Neuron (in vitro differentiated cells): ENCODE measurements around the gene CRK.

Source experiments
- H2AFZ ChIP-seq: one replicate; pipeline ENCODE4 v1.6.1; 2013; ENCODE audit warnings: low read depth, mild to moderate bottlenecking, inconsistent platforms, low read length, moderate library complexity
- H3K27me3 ChIP-seq: one replicate; pipeline ENCODE4 v1.6.1; 2013; ENCODE audit warnings: low read length; ENCODE audit not compliant: insufficient read depth
- H3K36me3 ChIP-seq: one replicate; pipeline ENCODE4 v1.6.1; 2013; ENCODE audit warnings: low read length; ENCODE audit not compliant: insufficient read depth
- H3K4me1 ChIP-seq: one replicate; pipeline ENCODE4 v1.6.1; 2013; ENCODE audit warnings: low read length; ENCODE audit not compliant: insufficient read depth
- H3K4me3 ChIP-seq: 2 replicates; pipeline ENCODE4 v1.5.1; 2013; ENCODE audit warnings: mild to moderate bottlenecking, low read length, moderate library complexity
- H3K9me3 ChIP-seq: one replicate; pipeline ENCODE4 v1.6.1; 2013; ENCODE audit warnings: low read length

The CRK gene

GRCh38 chr17:1492249-1493206 is 36.5 kb upstream of the CRK start, which contains the start of gene MYO1C:
MYO1C (minus strand) TSS chr17:1492686; CDS start chr17:1492487, 199 bp downstream.
- Histone ChIP-seq H3K36me3 (peaks cover 8% of the 10 kb centered on the region), H3K4me1 (peaks cover 17% of the 10 kb centered on the region), H3K27me3 (no peaks in the 10 kb centered on the region), H3K4me3 (peak within 1 kb of the TSS; percentile 66), H3K9me3 (no peaks in the 10 kb centered on the region), H2AFZ (peak within 1 kb of the TSS; percentile 21)

GRCh38 chr17:1491443-1492248 is 35.6 kb upstream of the CRK start:
- no peaks in the 10 kb centered on the region for H3K9me3 ChIP-seq
- H3K36me3 ChIP-seq, result peaks cover 6% of the 10 kb centered on the region
- peak overlapping the region; percentile 66 for H3K4me3 ChIP-seq
- no peaks in the 10 kb centered on the region for H3K27me3 ChIP-seq
- peak overlapping the region; percentile 80 for H2AFZ ChIP-seq
- peaks cover 17% of the 10 kb centered on the region for H3K4me1 ChIP-seq

- Histone ChIP-seq H2AFZ (peak overlapping the region; percentile 80), H3K36me3 (no peaks in the 10 kb centered on the region), H3K9me3 (no peaks in the 10 kb centered on the region), H3K27me3 (no peaks in the 10 kb centered on the region), H3K4me1 (peaks cover 17% of the 10 kb centered on the region), H3K4me3 (peak overlapping the region; percentile 66)
Observed at GRCh38 chr17:1490643-1491442, 34.8 kb upstream of the CRK start.

GRCh38 chr17:1488826-1489270 is 32.8 kb upstream of the CRK start:
- Histone ChIP-seq H3K36me3 (no peaks in the 10 kb centered on the region), H3K4me1 (peaks cover 17% of the 10 kb centered on the region), H3K4me3 (peak overlapping the region; percentile 41), H2AFZ (no peak overlapping the region), H3K9me3 (no peaks in the 10 kb centered on the region), H3K27me3 (no peaks in the 10 kb centered on the region)

GRCh38 chr17:1487939-1488825 is 32.1 kb upstream of the CRK start:
- Histone ChIP-seq H3K4me3 (peak overlapping the region; percentile 41), H3K9me3 (no peaks in the 10 kb centered on the region), H2AFZ (no peak overlapping the region), H3K36me3 (no peaks in the 10 kb centered on the region), H3K4me1 (peaks cover 17% of the 10 kb centered on the region), H3K27me3 (no peaks in the 10 kb centered on the region)

- Histone ChIP-seq H3K4me3 (peak overlapping the region; percentile 41), H3K27me3 (no peaks in the 10 kb centered on the region), H3K4me1 (peaks cover 14% of the 10 kb centered on the region), H3K9me3 (no peaks in the 10 kb centered on the region), H3K36me3 (peaks cover under 1% of the 10 kb centered on the region), H2AFZ (no peak overlapping the region)
Observed at GRCh38 chr17:1486802-1487695, 31.0 kb upstream of the CRK start.

GRCh38 chr17:1485423-1486376 is 29.7 kb upstream of the CRK start:
- Histone ChIP-seq H3K4me1 (peaks cover 11% of the 10 kb centered on the region), H3K9me3 (no peaks in the 10 kb centered on the region), H3K27me3 (no peaks in the 10 kb centered on the region), H3K36me3 (peaks cover 10% of the 10 kb centered on the region), H2AFZ (no peak overlapping the region), H3K4me3 (peak overlapping the region; percentile 29)

- Histone ChIP-seq H3K36me3 (peaks cover 13% of the 10 kb centered on the region), H3K27me3 (no peaks in the 10 kb centered on the region), H3K9me3 (no peaks in the 10 kb centered on the region), H3K4me1 (peaks cover 7% of the 10 kb centered on the region), H3K4me3 (peak overlapping the region; percentile 29), H2AFZ (no peak overlapping the region)
Observed at GRCh38 chr17:1484676-1485422, 28.8 kb upstream of the CRK start.

GRCh38 chr17:1484060-1484535 is 28.1 kb upstream of the CRK start:
- no peaks in the 10 kb centered on the region for H3K27me3 ChIP-seq
- H3K36me3 ChIP-seq, result peaks cover 13% of the 10 kb centered on the region
- H3K9me3 ChIP-seq, result no peaks in the 10 kb centered on the region
- peaks cover 7% of the 10 kb centered on the region for H3K4me1 ChIP-seq
- no peak overlapping the region for H2AFZ ChIP-seq
- H3K4me3 ChIP-seq, result no peak overlapping the region

GRCh38 chr17:1482680-1483079 is 26.6 kb upstream of the CRK start:
- Histone ChIP-seq H3K9me3 (no peaks in the 10 kb centered on the region), H3K36me3 (peaks cover 22% of the 10 kb centered on the region), H3K27me3 (no peaks in the 10 kb centered on the region), H2AFZ (no peak overlapping the region), H3K4me3 (no peak overlapping the region), H3K4me1 (no peaks in the 10 kb centered on the region)
